Measurements from ENCODE around the gene UBE2D2. TPM values are rescaled to one million over a fixed set of nuclear protein-coding genes. Genes with fewer than 3 reads are reported as not detected.

UBE2D2 gene
- total and polyA plus RNA-seq, 9 donors, result 93.2 to 127 (median 111) TPM

DNA sequence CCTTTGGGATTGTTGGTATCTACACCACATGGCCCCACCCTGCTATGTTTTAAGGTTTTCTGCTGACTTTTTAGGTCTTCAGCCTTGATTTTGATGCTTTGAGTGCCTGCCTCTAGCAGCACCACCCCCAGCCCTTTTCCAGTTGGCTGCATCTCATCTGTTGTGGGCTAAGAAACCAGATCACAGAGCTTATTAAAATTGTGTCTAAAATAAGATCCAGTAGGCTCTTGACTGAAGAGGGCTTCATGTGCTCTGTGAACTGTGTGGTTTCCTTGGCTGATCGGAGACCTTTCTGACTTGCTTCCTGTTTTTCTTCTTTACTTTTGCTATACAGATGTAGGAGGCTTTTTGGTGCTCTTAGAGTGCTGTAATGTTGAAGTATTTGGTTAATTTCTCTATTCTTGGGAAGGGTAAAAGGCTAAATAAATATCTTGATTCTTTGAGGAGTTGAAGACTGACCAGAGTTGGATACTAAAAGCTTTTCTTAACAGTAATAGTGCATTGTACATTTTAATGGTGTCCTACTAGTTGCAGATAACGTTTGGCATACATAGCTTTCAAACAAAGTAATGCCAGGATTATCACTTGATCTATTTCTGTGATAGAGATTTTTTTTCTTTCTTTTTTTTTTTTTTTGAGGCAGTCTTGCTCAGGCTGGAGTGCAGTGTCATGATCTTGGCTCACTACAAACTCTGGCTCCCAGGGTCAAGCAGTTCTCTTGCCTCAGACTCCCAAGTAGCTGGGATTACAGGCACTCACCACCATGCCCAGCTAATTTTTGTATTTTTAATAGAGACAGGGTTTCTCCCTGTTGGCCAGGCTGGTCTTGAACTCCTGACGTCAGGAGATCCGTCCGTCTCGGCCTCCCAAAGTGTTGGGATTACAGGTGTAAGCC lies 4.5 kb downstream of the UBE2D2 start:
- DNase-seq, result peak; percentile 36
- Histone ChIP-seq H3K36me3 (ENCODE audit: control insufficient read depth, insufficient read depth, low read length) (peaks cover 8% of the 10 kb centered on the region), H3K9me3 (replicated peaks; ENCODE audit: control insufficient read depth, low read depth, low read length) (no peaks in the 10 kb centered on the region), H3K4me3 (ENCODE audit: low read length) (no peak overlapping the region), H3K27me3 (ENCODE audit: control insufficient read depth, insufficient read depth, low read length) (no peaks in the 10 kb centered on the region), H3K27ac (ENCODE audit: low read length) (peak overlapping the region; percentile 16), H3K4me1 (ENCODE audit: control insufficient read depth, insufficient read depth, low read length) (peaks cover 11% of the 10 kb centered on the region)
- WGBS (ENCODE audit: insufficient coverage), result 92% methylated on average over 4 of the region's 6 CpGs

GRCh38 chr5:139566611-139567010 lies 5.5 kb downstream of the UBE2D2 start:
- Histone ChIP-seq H3K4me1 (ENCODE audit: control insufficient read depth, insufficient read depth, low read length) (peaks cover 8% of the 10 kb centered on the region), H3K9me3 (replicated peaks; ENCODE audit: control insufficient read depth, low read depth, low read length) (no peaks in the 10 kb centered on the region), H3K27ac (ENCODE audit: low read length) (no peak overlapping the region), H3K27me3 (ENCODE audit: control insufficient read depth, insufficient read depth, low read length) (no peaks in the 10 kb centered on the region), H3K4me3 (ENCODE audit: low read length) (no peak overlapping the region), H3K36me3 (ENCODE audit: control insufficient read depth, insufficient read depth, low read length) (peaks cover 8% of the 10 kb centered on the region)
- no peak for DNase-seq
- WGBS (ENCODE audit: insufficient coverage), result no CpG with 5 or more reads among the region's 5 CpGs

GRCh38 chr5:139569270-139569955 lies 8.3 kb downstream of the UBE2D2 start:
- H3K4me1 ChIP-seq (ENCODE audit: control insufficient read depth, insufficient read depth, low read length), result peaks cover 8% of the 10 kb centered on the region
- H3K27me3 ChIP-seq (ENCODE audit: control insufficient read depth, insufficient read depth, low read length), result no peaks in the 10 kb centered on the region
- no peaks in the 10 kb centered on the region for H3K9me3 ChIP-seq (replicated peaks; ENCODE audit: control insufficient read depth, low read depth, low read length)
- DNase-seq, result no peak
- 100% methylated on average over 1 of the region's 2 CpGs for WGBS (ENCODE audit: insufficient coverage)
- H3K27ac ChIP-seq (ENCODE audit: low read length), result no peak overlapping the region
- no peak overlapping the region for H3K4me3 ChIP-seq (ENCODE audit: low read length)
- H3K36me3 ChIP-seq (ENCODE audit: control insufficient read depth, insufficient read depth, low read length), result peaks cover 6% of the 10 kb centered on the region

DNA sequence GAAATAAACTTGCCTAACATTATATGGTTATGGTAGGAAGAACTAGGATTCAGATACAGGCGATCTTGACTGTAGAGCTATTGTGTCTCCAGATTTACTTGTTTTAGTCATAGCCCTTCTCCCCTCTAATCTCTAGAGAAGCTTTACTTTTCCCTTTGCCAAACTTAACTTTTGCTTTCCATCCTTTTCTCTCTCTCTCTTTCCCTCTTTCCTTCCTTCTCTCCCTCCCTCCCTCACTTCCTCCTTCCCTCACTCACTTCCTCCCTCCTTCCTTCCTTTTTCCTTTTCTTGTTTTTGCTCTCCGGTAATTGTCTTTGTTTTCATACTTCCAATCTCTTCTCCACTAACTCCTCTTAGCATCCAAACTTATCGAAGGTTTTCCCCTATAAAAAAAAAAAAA lies 10.4 kb downstream of the UBE2D2 start:
- H3K9me3 ChIP-seq (replicated peaks; ENCODE audit: control insufficient read depth, low read depth, low read length), result no peaks in the 10 kb centered on the region
- no peak for DNase-seq
- no peak overlapping the region for H3K4me3 ChIP-seq (ENCODE audit: low read length)
- no peak overlapping the region for H3K27ac ChIP-seq (ENCODE audit: low read length)
- no peaks in the 10 kb centered on the region for H3K27me3 ChIP-seq (ENCODE audit: control insufficient read depth, insufficient read depth, low read length)
- peaks cover 7% of the 10 kb centered on the region for H3K36me3 ChIP-seq (ENCODE audit: control insufficient read depth, insufficient read depth, low read length)
- WGBS (ENCODE audit: insufficient coverage), result 50% methylated on average over 1 of the region's 3 CpGs
- H3K4me1 ChIP-seq (ENCODE audit: control insufficient read depth, insufficient read depth, low read length), result peaks cover 3% of the 10 kb centered on the region

- WGBS (ENCODE audit: insufficient coverage), result no CpG with 5 or more reads among the region's 1 CpG
- no peak for DNase-seq
Measured at GRCh38 chr5:139571966-139572365, 10.8 kb downstream of the UBE2D2 start.

DNA sequence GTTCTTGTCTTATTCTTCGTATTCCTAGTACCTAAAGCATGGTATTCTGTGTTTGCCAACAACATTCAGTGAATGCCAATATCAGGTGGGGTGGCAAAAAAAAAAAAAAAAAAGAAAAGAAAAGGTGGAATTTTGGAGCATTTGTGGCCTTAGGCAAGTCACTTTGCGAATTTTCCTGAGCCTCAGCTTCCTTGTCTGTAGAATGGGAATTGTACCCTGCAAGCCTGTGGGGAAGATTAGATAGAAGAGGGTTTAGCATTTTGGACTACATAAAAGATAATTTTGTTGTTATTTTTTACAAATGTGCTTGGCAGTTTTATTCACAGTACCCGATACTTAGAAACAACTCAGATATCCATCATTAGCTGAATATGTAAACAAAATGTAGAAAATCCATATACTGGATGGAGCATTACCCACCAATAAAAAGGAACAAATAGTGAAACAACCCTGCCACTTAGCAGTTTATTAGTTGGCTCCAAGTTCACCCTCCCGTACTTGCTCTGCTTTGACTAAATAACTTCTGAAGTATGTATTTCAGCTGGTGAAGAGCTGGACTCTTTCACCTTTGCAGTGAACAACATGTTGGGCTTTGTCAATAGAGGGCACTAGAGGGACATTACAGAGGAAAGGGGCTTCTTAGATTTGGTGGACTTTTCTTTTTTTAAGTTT lies 13.6 kb downstream of the UBE2D2 start:
- H3K9me3 ChIP-seq (replicated peaks; ENCODE audit: control insufficient read depth, low read depth, low read length), result no peaks in the 10 kb centered on the region
- WGBS (ENCODE audit: insufficient coverage), result 100% methylated on average over 1 of the region's 4 CpGs
- peaks cover 14% of the 10 kb centered on the region for H3K4me1 ChIP-seq (ENCODE audit: control insufficient read depth, insufficient read depth, low read length)
- H3K4me3 ChIP-seq (ENCODE audit: low read length), result no peak overlapping the region
- DNase-seq, result peak; percentile 37
- H3K27ac ChIP-seq (ENCODE audit: low read length), result no peak overlapping the region
- no peaks in the 10 kb centered on the region for H3K27me3 ChIP-seq (ENCODE audit: control insufficient read depth, insufficient read depth, low read length)
- H3K36me3 ChIP-seq (ENCODE audit: control insufficient read depth, insufficient read depth, low read length), result peaks cover 6% of the 10 kb centered on the region

More at GRCh38 chr5:139571966-139572365, 10.8 kb downstream of the UBE2D2 start:
- no peaks in the 10 kb centered on the region for H3K9me3 ChIP-seq (replicated peaks; ENCODE audit: control insufficient read depth, low read depth, low read length)
- peaks cover 3% of the 10 kb centered on the region for H3K4me1 ChIP-seq (ENCODE audit: control insufficient read depth, insufficient read depth, low read length)
- H3K4me3 ChIP-seq (ENCODE audit: low read length), result no peak overlapping the region
- no peaks in the 10 kb centered on the region for H3K27me3 ChIP-seq (ENCODE audit: control insufficient read depth, insufficient read depth, low read length)
- peaks cover 7% of the 10 kb centered on the region for H3K36me3 ChIP-seq (ENCODE audit: control insufficient read depth, insufficient read depth, low read length)
- no peak overlapping the region for H3K27ac ChIP-seq (ENCODE audit: low read length)

- Histone ChIP-seq H3K36me3 (ENCODE audit: control insufficient read depth, insufficient read depth, low read length) (peaks cover 3% of the 10 kb centered on the region), H3K4me1 (ENCODE audit: control insufficient read depth, insufficient read depth, low read length) (peaks cover 18% of the 10 kb centered on the region), H3K4me3 (ENCODE audit: low read length) (no peak overlapping the region), H3K27ac (ENCODE audit: low read length) (no peak overlapping the region), H3K9me3 (replicated peaks; ENCODE audit: control insufficient read depth, low read depth, low read length) (no peaks in the 10 kb centered on the region), H3K27me3 (ENCODE audit: control insufficient read depth, insufficient read depth, low read length) (no peaks in the 10 kb centered on the region)
- no CpG with 5 or more reads among the region's 2 CpGs for WGBS (ENCODE audit: insufficient coverage)
- DNase-seq, result no peak
Measured at GRCh38 chr5:139575313-139575646, 14.1 kb downstream of the UBE2D2 start.

- Histone ChIP-seq H3K36me3 (ENCODE audit: control insufficient read depth, insufficient read depth, low read length) (peaks cover 3% of the 10 kb centered on the region), H3K4me1 (ENCODE audit: control insufficient read depth, insufficient read depth, low read length) (peaks cover 19% of the 10 kb centered on the region), H3K9me3 (replicated peaks; ENCODE audit: control insufficient read depth, low read depth, low read length) (no peaks in the 10 kb centered on the region), H3K4me3 (ENCODE audit: low read length) (no peak overlapping the region), H3K27me3 (ENCODE audit: control insufficient read depth, insufficient read depth, low read length) (no peaks in the 10 kb centered on the region), H3K27ac (ENCODE audit: low read length) (no peak overlapping the region)
- WGBS (ENCODE audit: insufficient coverage), result 83% methylated on average over 2 of the region's 4 CpGs
- DNase-seq, result no peak
Measured at GRCh38 chr5:139575751-139576150, 14.6 kb downstream of the UBE2D2 start.

DNA sequence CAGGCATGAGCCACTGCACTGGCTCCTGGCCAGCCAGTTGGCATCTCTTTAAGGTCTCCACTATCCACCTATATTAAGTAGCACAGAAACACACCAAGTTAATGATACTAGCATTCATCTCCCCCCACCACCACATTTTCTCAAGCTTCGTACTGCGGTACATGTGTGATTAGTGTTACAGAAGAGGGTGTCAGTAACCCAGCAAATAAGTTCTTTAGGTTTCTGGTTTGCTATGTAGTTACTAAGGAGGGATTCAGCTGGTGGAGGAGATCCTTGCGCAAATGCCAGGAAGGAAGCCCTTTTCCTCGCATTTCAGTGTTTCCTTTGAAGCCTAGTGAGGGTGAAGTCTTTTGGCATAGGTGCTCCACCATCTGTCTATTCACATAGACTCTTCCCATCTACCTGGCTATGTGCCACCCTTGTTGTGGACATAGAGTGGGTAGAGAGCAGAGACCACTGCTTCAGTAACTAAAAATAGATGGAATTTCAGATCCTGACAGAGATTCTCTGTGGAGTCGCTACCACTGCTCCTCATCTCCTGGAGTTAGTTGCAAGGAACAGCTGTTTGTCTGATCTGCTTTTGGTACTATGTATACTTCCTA lies 16.7 kb downstream of the UBE2D2 start:
- H3K4me3 ChIP-seq (ENCODE audit: low read length), result no peak overlapping the region
- H3K36me3 ChIP-seq (ENCODE audit: control insufficient read depth, insufficient read depth, low read length), result peaks cover 6% of the 10 kb centered on the region
- no peaks in the 10 kb centered on the region for H3K9me3 ChIP-seq (replicated peaks; ENCODE audit: control insufficient read depth, low read depth, low read length)
- DNase-seq, result peak; percentile 46
- peaks cover 19% of the 10 kb centered on the region for H3K4me1 ChIP-seq (ENCODE audit: control insufficient read depth, insufficient read depth, low read length)
- H3K27me3 ChIP-seq (ENCODE audit: control insufficient read depth, insufficient read depth, low read length), result no peaks in the 10 kb centered on the region
- no CpG with 5 or more reads among the region's 5 CpGs for WGBS (ENCODE audit: insufficient coverage)
- peak overlapping the region; percentile 75 for H3K27ac ChIP-seq (ENCODE audit: low read length)

- no peaks in the 10 kb centered on the region for H3K27me3 ChIP-seq (ENCODE audit: control insufficient read depth, insufficient read depth, low read length)
- H3K36me3 ChIP-seq (ENCODE audit: control insufficient read depth, insufficient read depth, low read length), result peaks cover 6% of the 10 kb centered on the region
- DNase-seq, result no peak
- no peak overlapping the region for H3K4me3 ChIP-seq (ENCODE audit: low read length)
- peak overlapping the region; percentile 75 for H3K27ac ChIP-seq (ENCODE audit: low read length)
- H3K9me3 ChIP-seq (replicated peaks; ENCODE audit: control insufficient read depth, low read depth, low read length), result no peaks in the 10 kb centered on the region
- H3K4me1 ChIP-seq (ENCODE audit: control insufficient read depth, insufficient read depth, low read length), result peaks cover 19% of the 10 kb centered on the region
- no CpG with 5 or more reads among the region's 2 CpGs for WGBS (ENCODE audit: insufficient coverage)
Measured at GRCh38 chr5:139578325-139578724, 17.2 kb downstream of the UBE2D2 start.
